Caco-2 (cell line): ENCODE results near the gene MSL1. TPM values are rescaled to one million over a fixed set of nuclear protein-coding genes. Genes with fewer than 3 reads are reported as not detected.

Source experiments
- BruUV-seq: library from RNA; stranded (reverse); fragments of 400-500 nt; replicated peaks from 2 replicates; lab custom pipeline; 2021; lab: Mats Ljungman, UMichigan
- CTCF ChIA-PET: fragments of 300-600 bp; sonication (Branson Sonifier 250); formaldehyde crosslinking; loops from one replicate; lab custom pipeline; 2022; ENCODE audit warnings: antibody characterized with exemption; lab: Charles Lee
- POLR2A ChIA-PET: fragments of 300-600 bp; sonication (Branson Sonifier 250); formaldehyde crosslinking; loops from one replicate; lab custom pipeline; 2022; ENCODE audit warnings: antibody characterized with exemption; lab: Charles Lee
- DNase-seq, 2 experiments: peaks; one replicate each; pipeline versions ENCODE4 v3.0.0 to v3.0.0-alpha.2; 2020 to 2022
- H3K27me3 ChIP-seq: replicated peaks from 2 replicates; pipeline ENCODE4 v1.6.0; 2011; ENCODE audit warnings: low read length; ENCODE audit not compliant: control insufficient read depth, insufficient read depth
- H3K36me3 ChIP-seq: 2 replicates; pipeline ENCODE4 v1.5.1; 2011; ENCODE audit warnings: low read length; ENCODE audit not compliant: control insufficient read depth, insufficient read depth
- H3K4me1 ChIP-seq: fragments of 250-450 bp; sonication (Bioruptor Pico); 2 replicates; pipeline ENCODE4 v1.5.1; 2020; ENCODE audit warnings: mild to moderate bottlenecking
- H3K4me3 ChIP-seq: 2 replicates; pipeline ENCODE4 v1.5.1; 2011; ENCODE audit warnings: low read depth, mild to moderate bottlenecking, control low read depth, low read length
- H3K9me3 ChIP-seq: fragments of 250-450 bp; sonication (Bioruptor Pico); 2 replicates; pipeline ENCODE4 v1.5.1; 2020; ENCODE audit warnings: mild to moderate bottlenecking, moderate library complexity
- H3K27ac Mint-ChIP-seq: one replicate; pipeline ENCODE4 v1.8.0; 2022; ENCODE audit warnings: mixed read lengths; ENCODE audit not compliant: unreplicated experiment
- H3K27me3 Mint-ChIP-seq: one replicate; pipeline ENCODE4 v1.8.0; 2022; ENCODE audit warnings: mixed read lengths; ENCODE audit not compliant: insufficient read depth, unreplicated experiment
- H3K36me3 Mint-ChIP-seq: one replicate; pipeline ENCODE4 v1.8.0; 2022; ENCODE audit warnings: mild to moderate bottlenecking, mixed read lengths; ENCODE audit not compliant: insufficient read depth, unreplicated experiment
- H3K4me1 Mint-ChIP-seq: one replicate; pipeline ENCODE4 v1.8.0; 2022; ENCODE audit warnings: low read depth, mixed read lengths; ENCODE audit not compliant: unreplicated experiment
- H3K4me3 Mint-ChIP-seq: one replicate; pipeline ENCODE4 v1.8.0; 2022; ENCODE audit warnings: mild to moderate bottlenecking, moderate library complexity, mixed read lengths; ENCODE audit not compliant: unreplicated experiment
- H3K9me3 Mint-ChIP-seq: one replicate; pipeline ENCODE4 v1.8.0; 2022; ENCODE audit warnings: mixed read lengths; ENCODE audit not compliant: unreplicated experiment
- CTCF ChIP-seq, 2 experiments: fragments of 200-600 bp in 1 of 2; IDR thresholded peaks; 1 replicate in 1 of 2; 2 replicates in 1 of 2; pipeline versions ENCODE4 v1.5.1 to v1.8.0; 2011 to 2022; ENCODE audit warnings: antibody characterized with exemption in 1 of 2, control low read depth in 1 of 2, inconsistent platforms in 1 of 2, low read depth in 1 of 2, low read length in 1 of 2, mild to moderate bottlenecking in 1 of 2, moderate library complexity in 1 of 2; ENCODE audit not compliant: insufficient read depth in 1 of 2, severe bottlenecking in 1 of 2, unreplicated experiment in 1 of 2
- intact Hi-C: fragments of 100-400 bp; cut with micrococcal nuclease; formaldehyde crosslinking; loops from one replicate; pipeline ENCODE4 v1.10.0; 2022; ENCODE audit not compliant: unreplicated experiment
- total RNA-seq: library from RNA; stranded (reverse); gene quantifications from 2 replicates; pipeline ENCODE4 v1.2.3, GENCODE V29; 2022

The MSL1 gene
- total RNA-seq, 1 experiment from 2014 or later = 82.6 TPM

GRCh38 chr17:40099619-40100418 is 22.0 kb upstream of the MSL1 start:
- H3K9me3 ChIP-seq = no peaks in the 10 kb centered on the region
- no peak for TF ChIP-seq CTCF (IDR thresholded peaks at IDR 0.05; ENCODE audit: insufficient read depth in 1 of 2, low read depth in 1 of 2, low read length in 1 of 2, severe bottlenecking in 1 of 2, unreplicated experiment in 1 of 2)
- Mint-ChIP-seq H3K27me3 (no peaks in the 10 kb centered on the region), H3K4me3 (peak overlapping the region; percentile 94), H3K9me3 (no peaks in the 10 kb centered on the region), H3K4me1 (peaks cover 33% of the 10 kb centered on the region), H3K36me3 (peaks cover 43% of the 10 kb centered on the region), H3K27ac (peak overlapping the region; percentile 92)
- ChIA-PET POLR2A (interaction anchor here (0.6 to 6.3 kb wide), 14 partner anchors 13 to 360 kb away, joined by 3 to 166 read pairs (median 6); partner anchors contain the start of genes CASC3, MED24, MSL1 and THRA), CTCF (interaction anchor here (0.9 to 2.3 kb wide), 19 partner anchors 10 to 344 kb away, joined by 3 to 136 read pairs (median 7); partner anchors contain the start of genes CASC3, MED24, MSL1 and PSMD3)
- DNase-seq = peak in 1 of 2 experiments; percentile 21
- BruUV-seq = TSS peak; percentile 83
- peak overlapping the region; percentile 59 for H3K4me3 ChIP-seq
- H3K4me1 ChIP-seq = peaks cover 39% of the 10 kb centered on the region
- intact Hi-C loops = no loop called here
- no peaks in the 10 kb centered on the region for H3K36me3 ChIP-seq
- no peaks in the 10 kb centered on the region for H3K27me3 ChIP-seq

GRCh38 chr17:40100419-40100668 is 21.4 kb upstream of the MSL1 start, which contains the start of gene NR1D1:
TSS of gene NR1D1 (minus strand) at chr17:40100589. CDS start at chr17:40100094, 495 bp downstream.
- peaks cover 37% of the 10 kb centered on the region for H3K4me1 Mint-ChIP-seq
- no peak for DNase-seq
- Histone ChIP-seq H3K27me3 (no peaks in the 10 kb centered on the region), H3K9me3 (no peaks in the 10 kb centered on the region), H3K36me3 (no peaks in the 10 kb centered on the region), H3K4me1 (peaks cover 44% of the 10 kb centered on the region), H3K4me3 (peak within 1 kb of the TSS; percentile 59)
- ChIA-PET CTCF (interaction anchor here (0.6 to 2.3 kb wide), 17 partner anchors 11 to 343 kb away, joined by 3 to 136 read pairs (median 6); partner anchors contain the start of genes CASC3, MED24, MSL1 and THRA), POLR2A (interaction anchor here (0.6 to 6.3 kb wide), 15 partner anchors 12 to 361 kb away, joined by 3 to 166 read pairs (median 5); partner anchors contain the start of genes CASC3, MED24, MSL1 and PSMD3)
- intact Hi-C loops = no loop called here
- no peaks in the 10 kb centered on the region for H3K9me3 Mint-ChIP-seq
- BruUV-seq = no TSS peak
- H3K27ac Mint-ChIP-seq = peak within 1 kb of the TSS; percentile 92
- H3K27me3 Mint-ChIP-seq = no peaks in the 10 kb centered on the region
- H3K4me3 Mint-ChIP-seq = peak within 1 kb of the TSS; percentile 94
- TF ChIP-seq CTCF (IDR thresholded peaks at IDR 0.05; ENCODE audit: insufficient read depth in 1 of 2, low read depth in 1 of 2, low read length in 1 of 2, severe bottlenecking in 1 of 2, unreplicated experiment in 1 of 2) = no peak
- H3K36me3 Mint-ChIP-seq = peaks cover 42% of the 10 kb centered on the region

GRCh38 chr17:40100669-40101366 is 21.0 kb upstream of the MSL1 start:
- TSS peak; percentile 66 for BruUV-seq
- peaks cover 37% of the 10 kb centered on the region for H3K36me3 Mint-ChIP-seq

More at GRCh38 chr17:40100669-40101366, 21.0 kb upstream of the MSL1 start:
- H3K4me3 ChIP-seq = peak overlapping the region; percentile 59
- H3K4me3 Mint-ChIP-seq = peak overlapping the region; percentile 94
- CTCF ChIA-PET = interaction anchor here (0.6 to 2.3 kb wide), 18 partner anchors 11 to 343 kb away, joined by 3 to 136 read pairs (median 6); partner anchors contain the start of genes CASC3, MED24, MSL1 and THRA
- intact Hi-C loops = loop anchor here (1.0 kb wide), 1 partner anchor 10 kb away; no protein-coding TSS in a partner anchor
- no peaks in the 10 kb centered on the region for H3K27me3 Mint-ChIP-seq
- POLR2A ChIA-PET = interaction anchor here (0.6 to 6.3 kb wide), 21 partner anchors 9 to 640 kb away, joined by 3 to 166 read pairs (median 5); partner anchors contain the start of genes CASC3, MED24, MSL1 and PSMD3
- peaks cover 44% of the 10 kb centered on the region for H3K4me1 ChIP-seq
- no peaks in the 10 kb centered on the region for H3K27me3 ChIP-seq
- no peaks in the 10 kb centered on the region for H3K36me3 ChIP-seq
- peak overlapping the region; percentile 92 for H3K27ac Mint-ChIP-seq
- no peaks in the 10 kb centered on the region for H3K9me3 ChIP-seq
- H3K4me1 Mint-ChIP-seq = peaks cover 37% of the 10 kb centered on the region
- no peak for TF ChIP-seq CTCF (IDR thresholded peaks at IDR 0.05; ENCODE audit: insufficient read depth in 1 of 2, low read depth in 1 of 2, low read length in 1 of 2, severe bottlenecking in 1 of 2, unreplicated experiment in 1 of 2)
- DNase-seq = peak; percentile 99
- H3K9me3 Mint-ChIP-seq = no peaks in the 10 kb centered on the region
